HG03175 (cell line): Measurements from ENCODE around the gene CCL25.
"Not testable (repeated sequence)": the region's sequence is repeated elsewhere in the genome, so short reads cannot be mapped to it uniquely, and the experiment has no call there.

ENCODE experiments used
- ATAC-seq: cut with Tn5 transposase; IDR thresholded peaks from one replicate; pipeline ENCODE4 v1.9.1; 2021; ENCODE audit warnings: mild to moderate bottlenecking, moderate library complexity; ENCODE audit not compliant: unreplicated experiment

CCL25 gene

GRCh38 chr19:8084152-8084551 lies 31.6 kb downstream of the CCL25 start:
- no peak for ATAC-seq

- ATAC-seq: no peak
Observed at GRCh38 chr19:8085598-8086408, 33.2 kb downstream of the CCL25 start.

- ATAC-seq: no peak
Observed at GRCh38 chr19:8086849-8087248, 34.3 kb downstream of the CCL25 start.

- no peak for ATAC-seq
Observed at GRCh38 chr19:8087876-8088275, 35.3 kb downstream of the CCL25 start.

- no peak for ATAC-seq
Observed at GRCh38 chr19:8088752-8089663, 36.4 kb downstream of the CCL25 start.

- ATAC-seq: no peak
Observed at GRCh38 chr19:8089664-8090601, 37.4 kb downstream of the CCL25 start.

- ATAC-seq: no peak
Observed at GRCh38 chr19:8090950-8091349, 38.4 kb downstream of the CCL25 start.

- no peak for ATAC-seq
Observed at GRCh38 chr19:8093740-8094139, 41.2 kb downstream of the CCL25 start.

- ATAC-seq: no peak
Observed at GRCh38 chr19:8094336-8094735, 41.8 kb downstream of the CCL25 start.

- ATAC-seq: no peak
Observed at GRCh38 chr19:8095354-8095886, 42.9 kb downstream of the CCL25 start.

GRCh38 chr19:8096071-8096470 lies 43.5 kb downstream of the CCL25 start:
- no peak for ATAC-seq

- ATAC-seq: no peak
Observed at GRCh38 chr19:8097198-8097597, 44.6 kb downstream of the CCL25 start.

GRCh38 chr19:8097681-8098567 lies 45.4 kb downstream of the CCL25 start:
- ATAC-seq: no peak

GRCh38 chr19:8101311-8101710 lies 48.8 kb downstream of the CCL25 start:
- no peak for ATAC-seq

- ATAC-seq: not testable (repeated sequence)
Observed at GRCh38 chr19:8101910-8102309, 49.4 kb downstream of the CCL25 start.

- no peak for ATAC-seq
Observed at GRCh38 chr19:8105471-8105870, 52.9 kb downstream of the CCL25 start.

GRCh38 chr19:8107301-8107903 lies 54.8 kb downstream of the CCL25 start:
- no peak for ATAC-seq

- ATAC-seq: no peak
Observed at GRCh38 chr19:8108560-8109445, 56.2 kb downstream of the CCL25 start.
